Measurements from ENCODE around the gene PNMA6E. TPM values are rescaled to one million over a fixed set of nuclear protein-coding genes. Genes with fewer than 3 reads are reported as not detected.

The PNMA6E gene
- total RNA-seq, 3 donors from 2014 or later, result not detected

- no peaks in the 10 kb centered on the region for H3K36me3 ChIP-seq
- no peaks in the 10 kb centered on the region for H3K4me1 ChIP-seq
- intact Hi-C loops (cut with DNase I; ENCODE audit: low total_unique reads), result no loop called here
- TF ChIP-seq POLR2A (IDR thresholded peaks at IDR 0.05) (no peak), POLR2AphosphoS5 (IDR thresholded peaks at IDR 0.05) (no peak)
- H3K27me3 ChIP-seq, result peaks cover 0 to 18% of the 10 kb centered on the region in 2 donors
- no peak for DNase-seq (ENCODE audit: low spot score in 2 of 2)
- H3K9me3 ChIP-seq, result peaks cover 5 to 22% of the 10 kb centered on the region in 2 donors
- no peak overlapping the region for H3K27ac ChIP-seq
- H3K4me3 ChIP-seq, result no peak overlapping the region
Measured at GRCh38 chrX:153351981-153352380, 49.2 kb downstream of the PNMA6E start.

- no peak for TF ChIP-seq POLR2AphosphoS5 (IDR thresholded peaks at IDR 0.05)
- TF ChIP-seq POLR2A (IDR thresholded peaks at IDR 0.05), result no peak
- TF ChIP-seq CTCF (IDR thresholded peaks at IDR 0.05), result no peak
- H3K4me3 ChIP-seq, result no peak overlapping the region
- H3K9me3 ChIP-seq, result peaks cover 5 to 16% of the 10 kb centered on the region in 2 donors
- intact Hi-C loops (cut with DNase I; ENCODE audit: low total_unique reads), result no loop called here
- no peaks in the 10 kb centered on the region for H3K36me3 ChIP-seq
- no peak for DNase-seq (ENCODE audit: low spot score in 2 of 2)
- no peak overlapping the region for H3K27ac ChIP-seq
- H3K27me3 ChIP-seq, result peaks cover 0 to 19% of the 10 kb centered on the region in 2 donors
- H3K4me1 ChIP-seq, result no peaks in the 10 kb centered on the region
Measured at GRCh38 chrX:153349952-153350351, 51.2 kb downstream of the PNMA6E start.

- Histone ChIP-seq H3K36me3 (no peaks in the 10 kb centered on the region), H3K4me1 (no peaks in the 10 kb centered on the region), H3K27me3 (peaks cover 0 to 14% of the 10 kb centered on the region in 2 donors), H3K9me3 (peaks cover 5 to 16% of the 10 kb centered on the region in 2 donors), H3K27ac (no peak overlapping the region), H3K4me3 (no peak overlapping the region)
- TF ChIP-seq CTCF (IDR thresholded peaks at IDR 0.05) (no peak), POLR2AphosphoS5 (IDR thresholded peaks at IDR 0.05) (no peak), POLR2A (IDR thresholded peaks at IDR 0.05) (no peak)
- no peak for DNase-seq (ENCODE audit: low spot score in 2 of 2)
- intact Hi-C loops (cut with DNase I; ENCODE audit: low total_unique reads), result no loop called here
Measured at GRCh38 chrX:153348421-153348820, 52.7 kb downstream of the PNMA6E start.

GRCh38 chrX:153347530-153347929 is 53.6 kb downstream of the PNMA6E start:
- no peaks in the 10 kb centered on the region for H3K36me3 ChIP-seq
- H3K4me1 ChIP-seq, result no peaks in the 10 kb centered on the region
- TF ChIP-seq POLR2A (IDR thresholded peaks at IDR 0.05) (no peak), CTCF (IDR thresholded peaks at IDR 0.05) (no peak), POLR2AphosphoS5 (IDR thresholded peaks at IDR 0.05) (no peak)
- intact Hi-C loops (cut with DNase I; ENCODE audit: low total_unique reads), result no loop called here
- DNase-seq (ENCODE audit: low spot score in 2 of 2), result no peak
- no peak overlapping the region for H3K27ac ChIP-seq
- no peak overlapping the region for H3K4me3 ChIP-seq
- H3K9me3 ChIP-seq, result peaks cover 5 to 17% of the 10 kb centered on the region in 2 donors
- H3K27me3 ChIP-seq, result peaks cover 0 to 11% of the 10 kb centered on the region in 2 donors

Other genes starting within 250 kb of the PNMA6E start
- not detected for gene MAGEA1, start 222.1 kb downstream of the PNMA6E start, total RNA-seq
- not detected for gene PNMA6F, start 79.6 kb downstream of the PNMA6E start, total RNA-seq
- gene ZNF275, start 67.2 kb downstream of the PNMA6E start, total RNA-seq, result 10 to 100 TPM in 2 of 3 donors, 1 to 10 TPM in 1; 8.3 to 13.3 (median 12.8) TPM
- gene ZFP92, start 10.1 kb upstream of the PNMA6E start, total RNA-seq, result 1 to 10 TPM in 2 of 3 donors, under 1 TPM in 1; 0.29 to 1.6 (median 1.3) TPM
- gene TREX2, start 44.7 kb upstream of the PNMA6E start, total RNA-seq, result 1 to 10 TPM; 1.0 to 4.3 (median 1.9) TPM
- 10 to 100 TPM; 19.0 to 26.2 (median 21.9) TPM for gene HAUS7, start 69.2 kb upstream of the PNMA6E start, total RNA-seq
- 10 to 100 TPM in 2 of 3 donors, 1 to 10 TPM in 1; 9.7 to 21.3 (median 11.0) TPM for gene BGN, start 93.6 kb upstream of the PNMA6E start, total RNA-seq
- not detected for gene ATP2B3, start 116.3 kb upstream of the PNMA6E start, total RNA-seq
- gene CCNQ, start 197.8 kb upstream of the PNMA6E start, total RNA-seq, result 10 to 100 TPM; 23.9 to 42.6 (median 39.7) TPM
- under 1 TPM in 2 of 3 donors, not detected in 1; 0.33 to 0.73 TPM for gene DUSP9, start 245.9 kb upstream of the PNMA6E start, total RNA-seq